Measurements from ENCODE around the gene CYFIP2.
A peak's percentile ranks its signal among the peaks of the same experiment; 100 is the strongest.

Gene CYFIP2

GRCh38 chr5:157259699-157260098, 6.2 kb upstream of the CYFIP2 start:
- H2AFZ ChIP-seq (ENCODE audit: low read length, unreplicated experiment) = no peak overlapping the region
- no peak overlapping the region for H3K27ac ChIP-seq (ENCODE audit: low read depth, low read length)
- H3K4me3 ChIP-seq (ENCODE audit: low read depth, low read length) = no peak overlapping the region
- H3K4me1 ChIP-seq (ENCODE audit: control insufficient read depth, insufficient read depth, low read length, unreplicated experiment) = no peaks in the 10 kb centered on the region
- no peaks in the 10 kb centered on the region for H3K79me2 ChIP-seq (ENCODE audit: control insufficient read depth, insufficient read depth, low read length, unreplicated experiment)
- H3K36me3 ChIP-seq (ENCODE audit: insufficient read depth, low read length) = no peaks in the 10 kb centered on the region
- H3K27me3 ChIP-seq (ENCODE audit: insufficient read depth, low read length) = peaks cover 68% of the 10 kb centered on the region

DNA sequence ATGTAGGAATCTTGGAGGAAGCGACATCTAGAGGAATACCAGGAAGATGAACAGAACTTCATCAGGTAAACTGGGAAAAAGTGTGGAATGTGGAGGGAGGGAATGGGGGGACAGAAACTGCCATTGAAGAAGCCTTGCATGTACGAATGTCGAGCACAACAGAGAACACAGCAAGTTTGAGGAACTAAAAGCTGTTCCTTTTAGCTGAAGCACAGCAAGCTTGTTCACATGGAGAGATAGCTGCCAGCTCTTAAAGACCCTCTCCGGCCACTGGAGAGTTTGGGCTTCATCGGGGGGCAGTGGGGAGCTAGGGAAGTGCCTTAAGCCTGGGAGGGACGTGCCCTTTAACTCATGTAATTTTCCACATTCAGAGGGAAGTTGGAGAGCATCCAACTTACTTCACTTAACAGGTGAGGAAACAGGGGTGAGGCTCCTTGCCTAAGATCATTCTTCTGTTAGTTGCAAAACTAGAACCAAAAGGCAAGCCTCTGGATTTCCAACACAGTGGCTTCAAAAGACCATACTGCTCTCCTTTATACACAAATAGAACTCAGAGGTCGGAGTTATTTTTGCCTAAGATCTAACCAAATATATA, 2.3 kb upstream of the CYFIP2 start:
- H3K79me2 ChIP-seq (ENCODE audit: control insufficient read depth, insufficient read depth, low read length, unreplicated experiment) = no peaks in the 10 kb centered on the region
- no peak overlapping the region for H3K4me3 ChIP-seq (ENCODE audit: low read depth, low read length)
- peaks cover 76% of the 10 kb centered on the region for H3K27me3 ChIP-seq (ENCODE audit: insufficient read depth, low read length)
- H3K27ac ChIP-seq (ENCODE audit: low read depth, low read length) = no peak overlapping the region
- H3K36me3 ChIP-seq (ENCODE audit: insufficient read depth, low read length) = no peaks in the 10 kb centered on the region
- no peak overlapping the region for H2AFZ ChIP-seq (ENCODE audit: low read length, unreplicated experiment)
- no peaks in the 10 kb centered on the region for H3K4me1 ChIP-seq (ENCODE audit: control insufficient read depth, insufficient read depth, low read length, unreplicated experiment)

DNA sequence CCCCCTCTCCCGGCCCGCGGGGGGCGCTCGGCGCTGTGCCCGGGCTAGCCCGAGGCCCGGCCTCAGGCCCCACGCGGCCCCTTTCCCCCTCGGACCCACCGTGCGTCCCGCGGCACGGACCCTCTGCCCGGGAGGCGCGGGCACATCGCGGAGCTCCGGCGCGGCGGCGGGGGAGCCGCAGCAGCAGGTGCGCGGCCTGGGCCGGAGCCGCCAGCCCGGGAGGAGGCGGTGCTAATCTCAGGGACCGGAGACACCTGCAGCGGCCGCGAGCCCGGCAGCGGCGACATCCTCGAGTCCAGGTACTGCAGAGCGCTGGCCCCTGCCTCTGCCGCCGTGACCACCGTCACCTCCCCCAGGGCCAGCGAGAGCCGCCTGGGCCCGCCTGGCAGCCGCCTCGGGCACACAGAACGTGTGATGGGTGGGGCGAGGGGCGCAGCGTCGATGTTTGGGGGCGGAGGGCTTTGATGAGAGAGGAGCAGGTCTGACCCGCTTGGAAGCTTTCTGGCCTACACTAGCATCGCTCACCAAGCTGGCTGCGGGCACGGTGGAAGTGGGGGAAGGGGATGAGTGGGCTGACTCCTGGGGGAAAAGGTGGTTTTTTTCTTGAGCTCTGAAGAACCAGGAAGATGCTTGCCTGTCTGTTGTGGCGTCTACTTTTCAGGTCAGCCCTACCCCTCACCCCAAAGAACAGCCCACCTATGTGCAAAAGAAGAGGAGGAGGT, 524 bp downstream of the CYFIP2 start:
- H3K79me2 ChIP-seq (ENCODE audit: control insufficient read depth, insufficient read depth, low read length, unreplicated experiment) = no peaks in the 10 kb centered on the region
- no peaks in the 10 kb centered on the region for H3K36me3 ChIP-seq (ENCODE audit: insufficient read depth, low read length)
- H3K27ac ChIP-seq (ENCODE audit: low read depth, low read length) = no peak overlapping the region
- H2AFZ ChIP-seq (ENCODE audit: low read length, unreplicated experiment) = peak overlapping the region; percentile 95
- H3K4me1 ChIP-seq (ENCODE audit: control insufficient read depth, insufficient read depth, low read length, unreplicated experiment) = no peaks in the 10 kb centered on the region
- H3K4me3 ChIP-seq (ENCODE audit: low read depth, low read length) = peak overlapping the region; percentile 70
- H3K27me3 ChIP-seq (ENCODE audit: insufficient read depth, low read length) = peaks cover 50% of the 10 kb centered on the region

DNA sequence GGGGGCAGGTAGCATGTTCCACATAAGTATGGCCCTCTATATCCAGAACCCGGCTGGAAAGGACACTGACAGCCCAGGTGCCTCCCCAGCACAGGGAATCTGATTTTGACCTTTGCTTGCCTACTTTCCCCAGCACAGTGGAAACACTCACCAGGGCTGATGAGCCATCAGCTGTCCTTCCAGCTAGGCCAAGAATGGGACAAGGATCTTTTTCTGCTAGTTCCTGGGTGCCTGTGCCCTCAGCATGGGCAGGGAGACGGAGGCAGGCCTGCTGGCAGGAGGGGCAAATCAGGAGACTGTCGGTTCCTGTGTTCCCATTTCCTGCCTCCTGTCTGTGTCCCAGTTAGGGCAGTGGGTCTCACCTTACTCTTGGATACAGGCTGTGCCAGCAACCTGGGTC, 1.1 kb downstream of the CYFIP2 start:
- Histone ChIP-seq H3K4me3 (ENCODE audit: low read depth, low read length) (no peak overlapping the region), H3K27ac (ENCODE audit: low read depth, low read length) (no peak overlapping the region), H3K27me3 (ENCODE audit: insufficient read depth, low read length) (peaks cover 47% of the 10 kb centered on the region), H3K4me1 (ENCODE audit: control insufficient read depth, insufficient read depth, low read length, unreplicated experiment) (no peaks in the 10 kb centered on the region), H3K79me2 (ENCODE audit: control insufficient read depth, insufficient read depth, low read length, unreplicated experiment) (no peaks in the 10 kb centered on the region), H3K36me3 (ENCODE audit: insufficient read depth, low read length) (no peaks in the 10 kb centered on the region), H2AFZ (ENCODE audit: low read length, unreplicated experiment) (no peak overlapping the region)

DNA sequence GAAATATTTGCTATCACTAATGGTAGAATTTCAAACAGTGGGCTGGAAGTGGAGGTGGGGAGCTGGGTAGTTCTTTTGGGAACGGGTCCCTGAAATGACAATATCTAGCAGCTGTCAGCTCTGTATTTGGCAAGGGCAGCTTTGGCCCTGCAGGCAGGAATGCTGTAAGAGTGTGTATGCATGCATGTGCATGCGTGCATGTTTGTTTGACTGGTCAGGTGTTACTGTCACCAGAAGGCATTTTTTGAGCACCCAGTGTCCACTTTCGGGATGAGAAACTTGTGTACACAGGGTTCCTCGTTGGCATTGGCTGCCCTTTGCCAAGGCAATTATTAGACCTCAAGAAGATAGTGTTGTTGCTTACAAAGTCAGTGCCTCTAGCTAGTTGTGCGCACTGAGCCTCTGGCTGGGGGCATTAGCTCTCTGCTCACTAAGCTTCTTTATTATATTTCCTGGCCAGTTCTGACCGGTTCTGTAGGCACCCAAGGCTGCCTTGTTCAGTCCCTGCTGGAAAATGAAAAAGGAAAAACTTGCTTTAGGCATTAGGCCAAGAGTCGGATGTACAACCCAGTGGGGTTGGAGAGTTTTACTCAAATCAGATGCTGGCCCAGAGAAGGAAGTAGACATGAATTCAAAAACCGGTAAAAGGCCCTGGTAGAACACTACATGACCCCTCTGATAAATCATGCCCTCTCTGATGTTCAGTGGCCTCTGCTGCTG, 2.0 kb downstream of the CYFIP2 start:
- H3K4me1 ChIP-seq (ENCODE audit: control insufficient read depth, insufficient read depth, low read length, unreplicated experiment) = no peaks in the 10 kb centered on the region
- peaks cover 44% of the 10 kb centered on the region for H3K27me3 ChIP-seq (ENCODE audit: insufficient read depth, low read length)
- no peak overlapping the region for H3K27ac ChIP-seq (ENCODE audit: low read depth, low read length)
- no peaks in the 10 kb centered on the region for H3K36me3 ChIP-seq (ENCODE audit: insufficient read depth, low read length)
- no peak overlapping the region for H2AFZ ChIP-seq (ENCODE audit: low read length, unreplicated experiment)
- H3K79me2 ChIP-seq (ENCODE audit: control insufficient read depth, insufficient read depth, low read length, unreplicated experiment) = no peaks in the 10 kb centered on the region
- no peak overlapping the region for H3K4me3 ChIP-seq (ENCODE audit: low read depth, low read length)

DNA sequence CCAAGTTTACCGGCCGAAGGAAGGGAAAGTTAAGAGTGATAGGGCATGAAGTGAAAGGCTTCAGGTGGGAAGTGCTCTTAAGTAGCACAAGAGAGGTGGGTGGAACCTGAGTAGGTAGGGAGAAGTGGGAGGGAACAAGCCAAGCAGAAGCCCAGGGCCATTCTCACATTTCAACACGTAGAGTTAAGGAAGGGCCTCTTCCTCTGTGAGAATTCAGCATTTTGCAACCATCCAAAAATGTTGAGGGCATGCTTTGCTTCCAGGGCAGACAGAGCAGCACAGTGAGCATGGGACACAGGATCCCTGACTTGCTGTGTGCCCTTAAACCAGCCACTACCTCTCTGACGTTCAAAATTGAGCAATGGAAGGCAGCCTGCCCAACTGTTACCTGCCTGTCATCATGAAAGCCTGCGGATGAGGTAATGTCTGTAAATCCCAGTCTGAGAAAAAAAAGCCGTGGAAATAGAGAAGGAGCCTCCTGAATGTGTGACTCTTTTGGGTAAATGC, 3.3 kb downstream of the CYFIP2 start:
- Histone ChIP-seq H3K4me3 (ENCODE audit: low read depth, low read length) (no peak overlapping the region), H2AFZ (ENCODE audit: low read length, unreplicated experiment) (no peak overlapping the region), H3K27ac (ENCODE audit: low read depth, low read length) (no peak overlapping the region), H3K36me3 (ENCODE audit: insufficient read depth, low read length) (no peaks in the 10 kb centered on the region), H3K79me2 (ENCODE audit: control insufficient read depth, insufficient read depth, low read length, unreplicated experiment) (no peaks in the 10 kb centered on the region), H3K27me3 (ENCODE audit: insufficient read depth, low read length) (peaks cover 31% of the 10 kb centered on the region), H3K4me1 (ENCODE audit: control insufficient read depth, insufficient read depth, low read length, unreplicated experiment) (no peaks in the 10 kb centered on the region)

GRCh38 chr5:157269761-157270272, 3.9 kb downstream of the CYFIP2 start:
- Histone ChIP-seq H3K27me3 (ENCODE audit: insufficient read depth, low read length) (peaks cover 27% of the 10 kb centered on the region), H3K4me1 (ENCODE audit: control insufficient read depth, insufficient read depth, low read length, unreplicated experiment) (no peaks in the 10 kb centered on the region), H3K4me3 (ENCODE audit: low read depth, low read length) (no peak overlapping the region), H2AFZ (ENCODE audit: low read length, unreplicated experiment) (no peak overlapping the region), H3K27ac (ENCODE audit: low read depth, low read length) (no peak overlapping the region), H3K36me3 (ENCODE audit: insufficient read depth, low read length) (no peaks in the 10 kb centered on the region), H3K79me2 (ENCODE audit: control insufficient read depth, insufficient read depth, low read length, unreplicated experiment) (no peaks in the 10 kb centered on the region)

DNA sequence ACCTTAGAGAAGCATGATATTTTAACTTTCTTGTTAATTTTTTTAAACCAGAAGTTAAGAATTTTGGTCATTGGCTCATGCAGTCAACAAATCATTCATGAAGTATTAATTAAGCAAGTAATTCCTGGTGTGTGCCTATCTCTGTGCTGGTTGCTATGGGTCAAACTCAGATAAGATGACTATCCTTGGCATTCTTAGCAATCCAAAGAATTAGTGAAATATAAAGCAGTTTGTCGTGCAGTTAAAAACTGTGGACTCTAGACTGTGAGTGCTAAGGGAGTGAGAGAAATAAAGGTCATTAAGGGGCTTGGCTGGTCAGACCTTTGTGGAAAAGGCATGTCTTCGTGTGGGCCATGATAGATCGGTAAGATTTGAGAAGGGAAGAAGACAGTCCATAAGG, 4.8 kb downstream of the CYFIP2 start:
- Histone ChIP-seq H3K79me2 (ENCODE audit: control insufficient read depth, insufficient read depth, low read length, unreplicated experiment) (no peaks in the 10 kb centered on the region), H3K4me1 (ENCODE audit: control insufficient read depth, insufficient read depth, low read length, unreplicated experiment) (no peaks in the 10 kb centered on the region), H3K27me3 (ENCODE audit: insufficient read depth, low read length) (peaks cover 21% of the 10 kb centered on the region), H3K4me3 (ENCODE audit: low read depth, low read length) (no peak overlapping the region), H2AFZ (ENCODE audit: low read length, unreplicated experiment) (no peak overlapping the region), H3K36me3 (ENCODE audit: insufficient read depth, low read length) (no peaks in the 10 kb centered on the region), H3K27ac (ENCODE audit: low read depth, low read length) (no peak overlapping the region)

DNA sequence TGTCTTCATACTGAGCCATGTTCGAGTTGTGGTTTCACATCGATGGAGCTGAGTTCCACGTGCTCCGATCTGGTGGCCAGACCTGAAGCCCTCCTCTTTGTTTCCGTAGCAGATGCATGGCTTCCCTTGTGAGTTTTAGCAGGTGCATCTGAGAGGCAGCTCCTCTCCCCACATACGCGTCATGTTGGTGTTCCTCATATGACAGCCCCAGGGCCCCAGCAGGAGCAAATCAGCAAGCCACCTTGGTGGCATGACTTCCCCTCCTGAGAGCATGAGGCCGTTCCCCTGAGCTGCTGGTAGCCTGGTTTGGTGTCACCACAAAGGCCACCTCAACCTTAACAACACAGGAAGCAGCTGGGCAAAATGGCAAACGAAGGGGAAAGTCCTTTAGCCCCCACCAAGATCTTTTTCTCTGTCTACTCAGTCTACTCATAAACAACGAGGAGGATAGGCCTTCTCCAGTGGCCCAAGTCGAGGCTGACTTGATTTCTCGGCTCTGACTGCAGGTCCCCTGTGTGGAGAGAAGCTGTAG, 5.9 kb downstream of the CYFIP2 start:
- Histone ChIP-seq H3K4me3 (ENCODE audit: low read depth, low read length) (no peak overlapping the region), H3K79me2 (ENCODE audit: control insufficient read depth, insufficient read depth, low read length, unreplicated experiment) (no peaks in the 10 kb centered on the region)

GRCh38 chr5:157273131-157273556, 7.2 kb downstream of the CYFIP2 start:
- Histone ChIP-seq H3K4me3 (ENCODE audit: low read depth, low read length) (no peak overlapping the region), H3K27me3 (ENCODE audit: insufficient read depth, low read length) (0 out of 2 replicates have a peak, but pooled peaks cover 6% of the 10 kb centered on the region), H2AFZ (ENCODE audit: low read length, unreplicated experiment) (no peak overlapping the region), H3K79me2 (ENCODE audit: control insufficient read depth, insufficient read depth, low read length, unreplicated experiment) (no peaks in the 10 kb centered on the region), H3K36me3 (ENCODE audit: insufficient read depth, low read length) (no peaks in the 10 kb centered on the region), H3K4me1 (ENCODE audit: control insufficient read depth, insufficient read depth, low read length, unreplicated experiment) (no peaks in the 10 kb centered on the region), H3K27ac (ENCODE audit: low read depth, low read length) (no peak overlapping the region)

More for the DNA sequence above, 5.9 kb downstream of the CYFIP2 start:
- Histone ChIP-seq H3K27me3 (ENCODE audit: insufficient read depth, low read length) (peaks cover 16% of the 10 kb centered on the region), H3K4me1 (ENCODE audit: control insufficient read depth, insufficient read depth, low read length, unreplicated experiment) (no peaks in the 10 kb centered on the region), H2AFZ (ENCODE audit: low read length, unreplicated experiment) (no peak overlapping the region), H3K27ac (ENCODE audit: low read depth, low read length) (no peak overlapping the region), H3K36me3 (ENCODE audit: insufficient read depth, low read length) (no peaks in the 10 kb centered on the region)

Data from ACC112 (cell line).